ENCODE data around the gene CMAS.
"Not testable (repeated sequence)": the region's sequence is repeated elsewhere in the genome, so short reads cannot be mapped to it uniquely, and the experiment has no call there.

CMAS gene

GRCh38 chr12:22046090-22046967 is at the start of gene CMAS:
TSS of gene CMAS (plus strand) at chr12:22046218. CDS start at chr12:22046304, 86 bp downstream.
- peak; percentile 40 to 75 (median 61) for DNase-seq (ENCODE audit: low read depth in 3 of 3, low spot score in 1 of 3)

GRCh38 chr12:21998295-21998694 is 47.7 kb upstream of the CMAS start:
- no peak for DNase-seq (ENCODE audit: low read depth in 3 of 3, low spot score in 1 of 3)

- no peak for DNase-seq (ENCODE audit: low read depth in 3 of 3, low spot score in 1 of 3)
Measured at GRCh38 chr12:21998782-21999181, 47.2 kb upstream of the CMAS start.

- no peak for DNase-seq (ENCODE audit: low read depth in 3 of 3, low spot score in 1 of 3)
Measured at GRCh38 chr12:22002430-22002829, 43.6 kb upstream of the CMAS start.

- not testable (repeated sequence) for DNase-seq (ENCODE audit: low read depth in 3 of 3, low spot score in 1 of 3)
Measured at GRCh38 chr12:22007794-22008193, 38.2 kb upstream of the CMAS start.

- DNase-seq (ENCODE audit: low read depth in 3 of 3, low spot score in 1 of 3), result no peak
Measured at GRCh38 chr12:22008196-22008595, 37.8 kb upstream of the CMAS start.

GRCh38 chr12:22014041-22014782 is 31.8 kb upstream of the CMAS start:
- no peak for DNase-seq (ENCODE audit: low read depth in 3 of 3, low spot score in 1 of 3)

GRCh38 chr12:22014783-22015144 is 31.3 kb upstream of the CMAS start:
- DNase-seq (ENCODE audit: low read depth in 3 of 3, low spot score in 1 of 3), result no peak

- DNase-seq (ENCODE audit: low read depth in 3 of 3, low spot score in 1 of 3), result no peak
Measured at GRCh38 chr12:22016982-22017381, 29.0 kb upstream of the CMAS start.

GRCh38 chr12:22018860-22019259 is 27.2 kb upstream of the CMAS start:
- DNase-seq (ENCODE audit: low read depth in 3 of 3, low spot score in 1 of 3), result no peak

- not testable (repeated sequence) for DNase-seq (ENCODE audit: low read depth in 3 of 3, low spot score in 1 of 3)
Measured at GRCh38 chr12:22023489-22023888, 22.5 kb upstream of the CMAS start.

- no peak for DNase-seq (ENCODE audit: low read depth in 3 of 3, low spot score in 1 of 3)
Measured at GRCh38 chr12:22029491-22029890, 16.5 kb upstream of the CMAS start.

- DNase-seq (ENCODE audit: low read depth in 3 of 3, low spot score in 1 of 3), result no peak
Measured at GRCh38 chr12:22029991-22030390, 16.0 kb upstream of the CMAS start.

- DNase-seq (ENCODE audit: low read depth in 3 of 3, low spot score in 1 of 3), result no peak
Measured at GRCh38 chr12:22032732-22033131, 13.3 kb upstream of the CMAS start.

GRCh38 chr12:22034709-22035506 is 11.1 kb upstream of the CMAS start:
- no peak for DNase-seq (ENCODE audit: low read depth in 3 of 3, low spot score in 1 of 3)

GRCh38 chr12:22037947-22038346 is 8.1 kb upstream of the CMAS start:
- no peak for DNase-seq (ENCODE audit: low read depth in 3 of 3, low spot score in 1 of 3)

- DNase-seq (ENCODE audit: low read depth in 3 of 3, low spot score in 1 of 3), result no peak
Measured at GRCh38 chr12:22038734-22039133, 7.3 kb upstream of the CMAS start.

GRCh38 chr12:22039361-22039760 is 6.7 kb upstream of the CMAS start:
- DNase-seq (ENCODE audit: low read depth in 3 of 3, low spot score in 1 of 3), result no peak

- no peak for DNase-seq (ENCODE audit: low read depth in 3 of 3, low spot score in 1 of 3)
Measured at GRCh38 chr12:22042976-22043669, 2.9 kb upstream of the CMAS start.

- DNase-seq (ENCODE audit: low read depth in 3 of 3, low spot score in 1 of 3), result no peak
Measured at GRCh38 chr12:22043943-22044342, 2.1 kb upstream of the CMAS start.

- DNase-seq (ENCODE audit: low read depth in 3 of 3, low spot score in 1 of 3), result no peak
Measured at GRCh38 chr12:22044391-22044790, 1.6 kb upstream of the CMAS start.
